ENCODE results near the gene AIF1.

GRCh38 chr6:31627690-31628287, 12.8 kb downstream of the AIF1 start:
- TF ChIP-seq EZH2 (optimal IDR thresholded peaks at IDR 0.05; ENCODE audit: low read depth, low read length) (no peak), CTCF (IDR thresholded peaks at IDR 0.05; ENCODE audit: low read length) (no peak)

Measured in MM.1S (cell line).